GM21717 (cell line): Measurements from ENCODE around the gene PARVB.
A peak's percentile ranks its signal among the peaks of the same experiment; 100 is the strongest.

Experiments used
- ATAC-seq: cut with Tn5 transposase; IDR thresholded peaks from one replicate; pipeline ENCODE4 v1.9.1; 2021; ENCODE audit warnings: mild to moderate bottlenecking, moderate library complexity; ENCODE audit not compliant: unreplicated experiment

The PARVB gene

GRCh38 chr22:44179196-44179988, 155.3 kb downstream of the PARVB start:
- no peak for ATAC-seq

GRCh38 chr22:44179989-44180705, 156.0 kb downstream of the PARVB start:
- no peak for ATAC-seq

GRCh38 chr22:44180706-44181032, 156.6 kb downstream of the PARVB start, which contains the start of gene PARVG:
Gene PARVG (plus strand): TSS chr22:44180925. CDS start chr22:44183330, 2,405 bp downstream.
- peak; percentile 51 for ATAC-seq

GRCh38 chr22:44181033-44181911, 157.2 kb downstream of the PARVB start:
- ATAC-seq, result peak; percentile 32

- no peak for ATAC-seq
Measured at GRCh38 chr22:44181912-44182587, 157.9 kb downstream of the PARVB start.

- ATAC-seq, result no peak
Measured at GRCh38 chr22:44182588-44183286, 158.6 kb downstream of the PARVB start.

GRCh38 chr22:44183287-44183588, 159.1 kb downstream of the PARVB start:
- no peak for ATAC-seq

- ATAC-seq, result no peak
Measured at GRCh38 chr22:44184006-44184405, 159.9 kb downstream of the PARVB start.

GRCh38 chr22:44185237-44186120, 161.4 kb downstream of the PARVB start:
- no peak for ATAC-seq

- no peak for ATAC-seq
Measured at GRCh38 chr22:44186121-44186510, 162.0 kb downstream of the PARVB start.

GRCh38 chr22:44186737-44187136, 162.6 kb downstream of the PARVB start:
- no peak for ATAC-seq

GRCh38 chr22:44187652-44188230, 163.6 kb downstream of the PARVB start:
- ATAC-seq, result no peak

GRCh38 chr22:44188316-44188715, 164.2 kb downstream of the PARVB start:
- ATAC-seq, result no peak

- ATAC-seq, result no peak
Measured at GRCh38 chr22:44188986-44189630, 165.0 kb downstream of the PARVB start.

- no peak for ATAC-seq
Measured at GRCh38 chr22:44190381-44190976, 166.4 kb downstream of the PARVB start.

GRCh38 chr22:44191036-44191454, 166.9 kb downstream of the PARVB start:
- no peak for ATAC-seq

GRCh38 chr22:44192098-44192815, 168.2 kb downstream of the PARVB start:
- ATAC-seq, result no peak
